Prostate gland (tissue), 2 donors: ENCODE results near the gene ARHGEF2. TPM values are rescaled to one million over a fixed set of nuclear protein-coding genes. Genes with fewer than 3 reads are reported as not detected.

Source experiments
- DNase-seq: peaks from one replicate; pipeline ENCODE4 v3.0.0-alpha.2; 2019; ENCODE audit warnings: low spot score
- H3K27ac ChIP-seq, 2 donors: fragments of 200-600 bp; sonication (generic); 2 replicates each; pipeline ENCODE4 v1.5.1; 2017 to 2019
- H3K27me3 ChIP-seq: fragments of 200-600 bp; sonication (generic); replicated peaks from 2 replicates; pipeline ENCODE4 v1.5.1; 2019; ENCODE audit not compliant: insufficient read depth
- H3K36me3 ChIP-seq, 2 donors: fragments of 200-600 bp; sonication (generic); 1 replicate in 1 of 2; 2 replicates in 1 of 2; pipeline versions ENCODE4 v1.5.1 to v1.8.1; 2017 to 2019
- H3K4me1 ChIP-seq: fragments of 200-600 bp; sonication (generic); replicated peaks from 2 replicates; pipeline ENCODE4 v1.5.1; 2019
- H3K4me3 ChIP-seq, 2 donors: fragments of 200-600 bp; sonication (generic); 2 replicates each; pipeline ENCODE4 v1.5.1; 2017 to 2019
- H3K9me3 ChIP-seq: fragments of 200-600 bp; sonication (generic); 2 replicates; pipeline ENCODE4 v1.5.1; 2017
- POLR2A ChIP-seq: fragments of 450-650 bp; IDR thresholded peaks from one replicate; pipeline ENCODE4 v1.6.1; 2016; ENCODE audit warnings: antibody characterized with exemption, mild to moderate bottlenecking
- POLR2AphosphoS5 ChIP-seq: sonication (generic); formaldehyde crosslinking; IDR thresholded peaks from one replicate; pipeline ENCODE4 v1.6.1; 2017; ENCODE audit warnings: antibody characterized with exemption
- WGBS: methylation state at CpG from one replicate; pipeline ENCODE4 v1.1.5; 2018; 5-methylcytosine and 5-hydroxymethylcytosine counted together
- intact Hi-C: fragments of 100-400 bp; cut with DNase I; formaldehyde crosslinking; loops from one replicate; pipeline ENCODE4 v1.14.2; 2022
- total RNA-seq, 2 donors: library from RNA; depleted of rRNA; stranded (reverse); fragments of >200 nt; gene quantifications; one replicate each; pipeline ENCODE4 v1.1.0, GENCODE V29; 2016
- TF ChIP-seq, protein P1 (sequence below), 4 experiments: fragments of 200-600 bp in 2 of 4; fragments of 450-650 bp in 2 of 4; sonication (generic) in 2 of 4; IDR thresholded peaks; 1 replicate in 3 of 4; 2 replicates in 1 of 4; pipeline ENCODE4 v1.5.1; 2016 to 2019; ENCODE audit warnings: antibody characterized with exemption in 4 of 4, mild to moderate bottlenecking in 2 of 4, moderate library complexity in 2 of 4

ARHGEF2 gene
- total RNA-seq, 2 donors from 2014 or later = 35.8 to 66.2 TPM

GRCh38 chr1:156009404-156009803 lies 31.1 kb upstream of the ARHGEF2 start:
- Histone ChIP-seq H3K4me1 (no peaks in the 10 kb centered on the region), H3K27ac (no peak overlapping the region), H3K4me3 (no peak overlapping the region), H3K27me3 (no peaks in the 10 kb centered on the region), H3K36me3 (peaks cover 11 to 20% of the 10 kb centered on the region in 2 donors), H3K9me3 (no peaks in the 10 kb centered on the region)
- intact Hi-C loops = no loop called here
- TF ChIP-seq POLR2AphosphoS5 = no peak
- no peak for TF ChIP-seq POLR2A
- TF ChIP-seq, protein P1, sequence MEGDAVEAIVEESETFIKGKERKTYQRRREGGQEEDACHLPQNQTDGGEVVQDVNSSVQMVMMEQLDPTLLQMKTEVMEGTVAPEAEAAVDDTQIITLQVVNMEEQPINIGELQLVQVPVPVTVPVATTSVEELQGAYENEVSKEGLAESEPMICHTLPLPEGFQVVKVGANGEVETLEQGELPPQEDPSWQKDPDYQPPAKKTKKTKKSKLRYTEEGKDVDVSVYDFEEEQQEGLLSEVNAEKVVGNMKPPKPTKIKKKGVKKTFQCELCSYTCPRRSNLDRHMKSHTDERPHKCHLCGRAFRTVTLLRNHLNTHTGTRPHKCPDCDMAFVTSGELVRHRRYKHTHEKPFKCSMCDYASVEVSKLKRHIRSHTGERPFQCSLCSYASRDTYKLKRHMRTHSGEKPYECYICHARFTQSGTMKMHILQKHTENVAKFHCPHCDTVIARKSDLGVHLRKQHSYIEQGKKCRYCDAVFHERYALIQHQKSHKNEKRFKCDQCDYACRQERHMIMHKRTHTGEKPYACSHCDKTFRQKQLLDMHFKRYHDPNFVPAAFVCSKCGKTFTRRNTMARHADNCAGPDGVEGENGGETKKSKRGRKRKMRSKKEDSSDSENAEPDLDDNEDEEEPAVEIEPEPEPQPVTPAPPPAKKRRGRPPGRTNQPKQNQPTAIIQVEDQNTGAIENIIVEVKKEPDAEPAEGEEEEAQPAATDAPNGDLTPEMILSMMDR (IDR thresholded peaks at IDR 0.05) = no peak
- 53% methylated on average over 3 of the region's 3 CpGs for WGBS
- no peak for DNase-seq

DNA sequence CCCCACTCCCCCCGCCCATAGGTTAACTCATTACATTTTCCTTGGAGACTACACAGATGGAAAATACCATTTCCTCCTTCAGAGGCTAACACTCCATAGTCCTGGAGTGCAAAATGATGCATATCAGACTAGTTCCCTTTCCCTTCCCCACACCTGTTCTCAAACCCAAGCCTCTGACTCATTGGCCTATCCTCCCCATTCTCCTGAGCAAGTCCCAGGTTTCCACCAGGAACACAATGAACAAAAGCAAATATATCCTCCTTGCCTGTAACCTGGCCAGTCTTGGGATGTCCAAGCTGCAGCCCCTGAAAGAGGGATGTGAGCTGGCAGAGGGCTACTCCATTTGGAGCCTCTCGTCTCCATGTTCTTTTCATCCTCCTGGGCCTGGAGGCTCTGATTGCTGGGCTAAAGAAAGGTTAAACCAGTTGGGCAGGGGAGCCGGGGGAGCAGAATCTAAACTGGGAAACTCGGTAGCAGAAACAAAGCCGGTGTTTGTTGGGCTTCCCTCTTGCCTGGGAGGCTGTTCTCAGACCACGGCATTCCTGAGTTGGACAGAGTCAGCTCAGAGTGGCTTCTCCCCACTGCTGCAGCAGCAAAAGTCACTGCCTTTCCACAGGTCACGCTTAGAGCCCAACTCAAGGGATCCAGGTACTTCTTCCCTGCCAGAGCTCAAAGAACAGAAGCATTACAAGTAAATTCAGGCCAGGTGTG lies 28.5 kb upstream of the ARHGEF2 start:
- Histone ChIP-seq H3K27me3 (no peaks in the 10 kb centered on the region), H3K36me3 (peaks cover 9 to 20% of the 10 kb centered on the region in 2 donors), H3K9me3 (no peaks in the 10 kb centered on the region), H3K4me3 (no peak overlapping the region), H3K4me1 (no peaks in the 10 kb centered on the region), H3K27ac (no peak overlapping the region)
- TF ChIP-seq POLR2AphosphoS5 (no peak), POLR2A (no peak)
- no peak for DNase-seq
- 50% methylated on average over 7 of the region's 7 CpGs for WGBS
- intact Hi-C loops = no loop called here

GRCh38 chr1:156004843-156005584 lies 26.7 kb upstream of the ARHGEF2 start:
- Histone ChIP-seq H3K4me1 (no peaks in the 10 kb centered on the region), H3K4me3 (no peak overlapping the region), H3K27me3 (no peaks in the 10 kb centered on the region), H3K36me3 (peaks cover 8 to 9% of the 10 kb centered on the region in 2 donors), H3K9me3 (no peaks in the 10 kb centered on the region), H3K27ac (no peak overlapping the region)
- intact Hi-C loops = no loop called here
- no peak for DNase-seq
- WGBS = 73% methylated on average over 4 of the region's 4 CpGs
- TF ChIP-seq, protein P1 (IDR thresholded peaks at IDR 0.05) = no peak
- TF ChIP-seq POLR2A (no peak), POLR2AphosphoS5 (no peak)

DNA sequence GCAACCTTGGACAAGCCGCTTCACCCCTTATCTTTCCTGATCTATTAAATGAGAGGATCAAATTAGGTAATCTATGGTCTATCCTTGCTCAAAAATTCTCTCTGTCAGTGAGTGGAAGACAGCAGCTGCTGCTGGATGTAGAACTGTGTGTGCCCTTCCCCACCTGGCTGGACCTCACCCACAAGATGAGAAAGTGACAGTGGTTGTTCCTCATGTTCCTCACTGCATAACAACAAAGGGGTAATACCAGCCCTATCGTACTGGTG lies 25.5 kb upstream of the ARHGEF2 start:
- Histone ChIP-seq H3K36me3 (peaks cover 1 to 3% of the 10 kb centered on the region in 2 donors), H3K4me1 (no peaks in the 10 kb centered on the region), H3K27me3 (no peaks in the 10 kb centered on the region), H3K4me3 (no peak overlapping the region), H3K27ac (no peak overlapping the region), H3K9me3 (no peaks in the 10 kb centered on the region)
- intact Hi-C loops = no loop called here
- TF ChIP-seq, protein P1 (IDR thresholded peaks at IDR 0.05) = no peak
- TF ChIP-seq POLR2AphosphoS5 (no peak), POLR2A (no peak)
- 46% methylated on average over 2 of the region's 2 CpGs for WGBS
- no peak for DNase-seq

- TF ChIP-seq, protein P1 (IDR thresholded peaks at IDR 0.05) = no peak
- TF ChIP-seq POLR2A (no peak), POLR2AphosphoS5 (no peak)
- Histone ChIP-seq H3K4me3 (no peak overlapping the region), H3K4me1 (no peaks in the 10 kb centered on the region), H3K9me3 (no peaks in the 10 kb centered on the region), H3K36me3 (no peaks in the 10 kb centered on the region), H3K27ac (no peak overlapping the region), H3K27me3 (no peaks in the 10 kb centered on the region)
- no peak for DNase-seq
- intact Hi-C loops = no loop called here
- WGBS = 73% methylated on average over 3 of the region's 3 CpGs
Measured at GRCh38 chr1:156002188-156002911, 24.0 kb upstream of the ARHGEF2 start.
